ENCODE results near the gene EML6.

- no peak for TF ChIP-seq TAF1 (CRISPR knock-in tag; IDR thresholded peaks at IDR 0.05)
- TF ChIP-seq ATF7 (IDR thresholded peaks at IDR 0.05): no peak
- TF ChIP-seq ATF7 (CRISPR knock-in tag; IDR thresholded peaks at IDR 0.05): no peak
- TF ChIP-seq ZBTB44 (CRISPR knock-in tag; IDR thresholded peaks at IDR 0.05): no peak
- no peak for TF ChIP-seq ESRRA (CRISPR knock-in tag; IDR thresholded peaks at IDR 0.05; ENCODE audit: low read depth)
- TF ChIP-seq KDM3A (CRISPR knock-in tag; IDR thresholded peaks at IDR 0.05; ENCODE audit: low read depth): no peak
These were observed 31.9 kb upstream of the EML6 start for GRCh38 chr2:54691445-54692135.
